ENCODE results near the gene OSBPL7. TPM values are rescaled to one million over a fixed set of nuclear protein-coding genes. Genes with fewer than 3 reads are reported as not detected.

Gene OSBPL7
- total RNA-seq, 1 experiment from 2014 or later: 0.71 TPM

Other genes starting within 250 kb of the OSBPL7 start
- 286 and 297 TPM in 2 replicates for gene KPNB1, start 171.9 kb downstream of the OSBPL7 start, total RNA-seq (2014; rRNA removed; shearing (Covaris generic))
- 7.7 and 8.3 TPM in 2 replicates for gene TBKBP1, start 127.6 kb downstream of the OSBPL7 start, total RNA-seq (2014; rRNA removed; shearing (Covaris generic))
- gene TBX21, start 88.6 kb downstream of the OSBPL7 start, total RNA-seq (2014; rRNA removed; shearing (Covaris generic)): not detected in 2 replicates
- 72.6 and 82.0 TPM in 2 replicates for gene MRPL10, start 9.7 kb upstream of the OSBPL7 start, total RNA-seq (2014; rRNA removed; shearing (Covaris generic))
- not detected in 2 replicates for gene LRRC46, start 9.9 kb upstream of the OSBPL7 start, total RNA-seq (2014; rRNA removed; shearing (Covaris generic))
- 6.9 and 9.2 TPM in 2 replicates for gene SCRN2, start 19.5 kb upstream of the OSBPL7 start, total RNA-seq (2014; rRNA removed; shearing (Covaris generic))
- 0.05 TPM in 1 of 2 replicates, not detected in the other for gene SP6, start 29.4 kb upstream of the OSBPL7 start, total RNA-seq (2014; rRNA removed; shearing (Covaris generic))
- 1.2 and 2.9 TPM in 2 replicates for gene SP2, start 74.4 kb upstream of the OSBPL7 start, total RNA-seq (2014; rRNA removed; shearing (Covaris generic))
- gene PNPO, start 119.8 kb upstream of the OSBPL7 start, total RNA-seq (2014; rRNA removed; shearing (Covaris generic)): 27.0 and 37.4 TPM in 2 replicates
- gene PRR15L, start 136.1 kb upstream of the OSBPL7 start, total RNA-seq (2014; rRNA removed; shearing (Covaris generic)): not detected in 2 replicates
- gene CDK5RAP3, start 149.3 kb upstream of the OSBPL7 start, total RNA-seq (2014; rRNA removed; shearing (Covaris generic)): 39.3 and 46.2 TPM in 2 replicates
- 9.3 and 10.2 TPM in 2 replicates for gene COPZ2, start 216.0 kb upstream of the OSBPL7 start, total RNA-seq (2014; rRNA removed; shearing (Covaris generic))
- 32.6 and 35.4 TPM in 2 replicates for gene NFE2L1, start 226.6 kb upstream of the OSBPL7 start, total RNA-seq (2014; rRNA removed; shearing (Covaris generic))

All from SK-MEL-5 (cell line).